ENCODE results near the gene HM13.
"Not testable (repeated sequence)": the region's sequence is repeated elsewhere in the genome, so short reads cannot be mapped to it uniquely, and the experiment has no call there.

HM13 gene

GRCh38 chr20:31502884-31503673 is 11.2 kb upstream of the HM13 start:
- DNase-seq, result not testable (repeated sequence)

DNA sequence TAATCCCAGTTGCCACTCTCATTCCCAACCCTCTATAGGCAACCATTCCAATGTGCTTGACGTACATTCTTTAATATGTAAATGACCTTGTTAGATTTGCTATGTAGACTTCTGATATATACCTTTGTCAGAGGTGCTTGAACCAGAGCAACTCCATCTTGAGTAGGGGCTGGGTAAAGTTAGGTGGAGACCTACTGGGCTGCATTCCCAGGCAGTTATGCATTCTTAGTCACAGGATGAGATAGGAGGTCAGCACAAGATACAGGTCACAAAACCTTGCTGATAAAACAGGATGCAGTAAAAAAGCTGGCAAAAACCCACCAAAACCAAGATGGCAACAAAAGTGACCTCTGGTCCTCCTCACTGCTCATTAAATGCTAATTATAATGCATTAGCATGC is 8.3 kb upstream of the HM13 start:
- DNase-seq, result no peak

- DNase-seq, result no peak
These were observed 5.6 kb upstream of the HM13 start for GRCh38 chr20:31508517-31509244.

DNA sequence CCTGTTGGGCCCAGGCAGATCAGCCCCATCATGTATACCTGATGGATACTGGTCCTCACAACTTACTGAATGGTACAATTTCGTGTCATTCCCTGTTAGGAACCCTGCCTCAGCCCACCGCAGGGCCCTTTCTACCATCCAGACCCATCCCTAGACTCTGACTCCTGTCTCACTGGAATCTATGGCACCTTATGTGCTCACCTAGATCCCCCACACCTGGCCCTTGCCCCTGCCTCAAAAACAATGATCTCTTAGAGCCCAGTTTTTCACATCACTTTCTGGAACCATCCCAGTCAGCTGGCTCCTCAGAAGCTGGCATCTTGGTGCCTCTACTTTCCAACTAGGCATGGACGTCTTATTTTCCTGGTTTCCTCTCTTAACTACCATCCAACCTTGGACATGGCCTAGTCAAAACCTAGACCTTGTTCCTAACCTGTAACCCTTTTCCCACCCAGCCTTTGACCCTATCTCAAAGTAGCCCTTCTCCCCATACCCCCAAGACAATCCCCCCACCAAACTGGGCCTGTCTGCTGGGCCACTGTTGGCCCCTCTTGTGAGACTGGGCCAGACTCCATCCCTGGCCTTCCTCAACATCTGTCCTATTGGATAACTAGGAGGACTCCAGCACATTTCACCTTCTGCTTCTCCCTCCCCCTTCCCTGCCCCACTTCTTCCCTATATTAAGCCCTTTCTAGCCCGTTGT is 981 bp downstream of the HM13 start:
- no peak for DNase-seq

DNA sequence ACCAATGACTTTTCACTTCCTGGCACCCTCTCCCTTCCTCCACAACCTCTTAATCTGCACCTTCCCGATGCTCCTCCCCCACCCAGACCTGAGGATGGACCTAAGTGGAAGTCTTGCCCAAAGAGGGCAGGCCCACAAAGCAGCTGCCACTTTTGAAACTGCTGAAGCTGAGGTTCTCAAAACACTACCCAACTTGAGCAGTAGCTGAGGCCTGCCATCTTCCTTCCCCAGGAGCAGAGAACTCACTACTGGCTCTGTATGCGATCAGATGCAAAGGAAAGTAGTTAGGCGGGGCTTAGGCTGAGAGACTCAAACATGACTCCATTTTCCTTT is 1.5 kb downstream of the HM13 start:
- DNase-seq, result no peak

DNA sequence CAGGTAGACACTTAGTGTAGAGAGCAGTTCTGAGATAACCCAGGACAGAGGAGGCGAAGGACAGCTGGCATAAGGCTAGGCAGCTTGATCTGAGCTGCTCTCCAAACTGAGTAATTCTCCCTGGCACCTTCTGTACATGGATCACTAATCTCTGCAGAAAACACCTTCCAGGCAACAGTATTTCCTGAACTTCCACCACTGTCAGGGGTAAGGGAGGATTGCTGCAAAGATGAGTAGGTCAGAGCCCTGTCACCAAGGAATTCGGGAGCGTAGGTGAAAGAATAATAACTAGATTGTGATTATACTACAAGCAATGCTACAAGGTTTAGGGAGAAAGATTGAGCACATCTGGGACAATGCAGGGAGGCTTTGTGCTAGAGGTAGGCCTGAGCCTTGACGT is 1.9 kb downstream of the HM13 start:
- DNase-seq, result no peak

GRCh38 chr20:31516651-31517050 is 2.4 kb downstream of the HM13 start:
- DNase-seq, result no peak

DNA sequence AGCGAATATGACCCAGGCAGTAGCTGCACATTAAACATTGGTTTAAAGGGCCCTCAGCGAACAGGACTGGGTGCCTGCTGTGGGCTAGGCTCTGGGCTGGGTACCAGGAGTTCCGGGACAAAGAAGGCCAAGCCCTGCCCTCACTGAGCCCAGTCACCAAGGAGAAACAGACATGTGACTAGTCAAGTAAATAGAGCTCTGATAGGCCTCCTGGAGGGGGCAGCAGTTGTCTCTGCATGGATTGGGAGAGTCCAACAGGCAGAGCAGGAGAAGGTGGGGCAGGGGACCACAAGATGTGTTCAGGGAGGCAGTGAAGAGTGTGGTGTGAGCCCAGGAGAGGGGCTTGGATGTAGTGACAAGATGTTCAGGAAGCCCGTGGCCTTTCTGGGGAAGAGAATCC is 3.1 kb downstream of the HM13 start:
- DNase-seq, result no peak

- DNase-seq, result not testable (repeated sequence)
These were observed 7.0 kb downstream of the HM13 start for GRCh38 chr20:31521267-31521666.

- DNase-seq, result no peak
These were observed 8.5 kb downstream of the HM13 start for GRCh38 chr20:31522731-31523130.

- DNase-seq, result peak; percentile 42
These were observed 9.4 kb downstream of the HM13 start for GRCh38 chr20:31523361-31524283.

GRCh38 chr20:31527266-31527665 is 13.0 kb downstream of the HM13 start:
- DNase-seq, result no peak

GRCh38 chr20:31535298-31535697 is 21.1 kb downstream of the HM13 start:
- DNase-seq, result no peak

DNA sequence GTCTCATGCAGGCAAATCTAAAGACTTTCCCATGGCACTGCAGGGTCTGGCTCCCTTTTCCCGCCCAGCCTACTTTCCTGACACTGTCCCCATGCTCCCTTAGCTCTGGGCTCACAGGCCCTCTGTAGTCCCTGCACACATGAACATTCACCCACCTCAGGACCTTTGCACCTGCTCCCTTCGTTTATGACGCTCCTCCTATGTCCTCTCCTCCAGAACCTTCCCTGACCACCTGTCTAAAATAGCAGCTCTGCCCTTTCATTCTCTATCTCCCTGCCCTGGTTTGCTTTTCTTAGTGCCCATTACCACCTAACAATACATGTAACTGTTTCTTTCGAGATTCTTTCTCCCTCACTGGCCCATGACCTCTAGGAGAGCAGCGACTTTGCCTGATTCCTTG is 22.3 kb downstream of the HM13 start:
- no peak for DNase-seq

- DNase-seq, result no peak
These were observed 23.1 kb downstream of the HM13 start for GRCh38 chr20:31537116-31537871.

DNA sequence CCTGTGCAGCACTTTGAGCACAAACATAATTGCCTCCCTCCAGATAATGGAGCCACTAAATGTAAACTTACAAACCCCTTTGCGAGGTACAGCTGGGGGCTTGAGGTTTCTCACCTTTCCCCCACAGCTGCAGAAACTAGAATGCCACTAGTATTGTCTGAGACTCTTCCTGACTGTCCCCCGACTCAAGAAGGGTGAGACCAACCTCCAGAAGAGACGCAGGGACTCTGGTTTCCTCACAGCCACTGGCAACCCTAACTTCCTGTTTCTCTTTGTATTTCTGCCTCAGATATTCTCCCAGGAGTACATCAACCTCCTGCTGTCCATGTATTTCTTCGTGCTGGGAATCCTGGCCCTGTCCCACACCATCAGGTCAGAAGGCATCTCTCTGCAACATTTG is 23.6 kb downstream of the HM13 start:
- no peak for DNase-seq

GRCh38 chr20:31538326-31538725 is 24.1 kb downstream of the HM13 start:
- DNase-seq, result no peak

- not testable (repeated sequence) for DNase-seq
These were observed 25.4 kb downstream of the HM13 start for GRCh38 chr20:31539636-31540035.

DNA sequence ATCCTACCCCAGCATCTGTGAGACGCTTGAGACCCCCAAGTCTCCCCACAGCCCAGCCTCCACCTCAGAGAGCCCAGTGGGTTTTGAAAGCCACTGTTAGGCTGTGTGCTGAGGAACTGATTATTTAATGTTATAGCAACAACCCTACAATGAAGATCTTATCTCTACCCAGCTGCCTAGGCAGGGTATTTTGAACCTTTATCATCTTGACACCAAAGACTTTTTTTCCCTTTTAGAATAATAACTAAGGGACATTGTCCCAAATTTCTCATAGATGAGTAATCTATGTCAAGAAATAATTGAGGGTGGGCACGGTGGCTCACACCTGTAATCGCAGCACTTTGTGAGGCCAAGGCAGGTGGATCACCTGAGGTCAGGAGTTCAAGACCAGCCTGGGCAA is 26.2 kb downstream of the HM13 start:
- no peak for DNase-seq

DNA sequence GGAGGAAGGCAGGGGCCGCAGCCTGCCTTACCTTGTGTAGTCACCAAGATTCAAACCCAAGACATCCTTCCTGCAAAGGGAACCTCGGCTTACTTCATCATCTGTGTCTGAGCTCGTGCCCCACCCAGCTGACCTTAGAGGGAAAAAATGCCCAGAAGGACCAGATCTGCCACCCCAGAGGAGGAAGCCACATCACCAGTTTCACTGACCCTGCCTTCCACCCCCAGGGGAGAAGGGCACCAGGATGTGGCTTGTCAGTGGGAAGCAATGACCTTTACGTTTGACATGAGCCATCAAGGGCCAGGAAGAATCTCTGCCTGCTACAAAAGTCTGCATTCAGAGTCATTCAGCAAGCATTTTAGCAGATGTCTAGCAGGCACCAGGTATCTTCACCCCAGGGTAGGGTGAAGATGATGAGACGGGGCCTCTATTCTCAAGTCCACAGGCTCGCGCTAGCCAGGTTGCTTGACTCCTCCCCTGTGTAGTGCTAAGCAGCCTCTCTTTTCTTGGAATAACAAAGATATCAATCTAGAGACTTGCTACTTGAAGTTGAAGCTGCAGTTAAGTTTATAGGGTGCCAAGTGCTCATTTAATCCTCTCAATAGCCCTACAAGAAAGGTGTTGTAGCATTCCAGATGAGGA is 28.1 kb downstream of the HM13 start:
- DNase-seq, result no peak

- no peak for DNase-seq
These were observed 28.7 kb downstream of the HM13 start for GRCh38 chr20:31542963-31543362.
